Measurements from ENCODE around the gene LY6G5C.

Gene LY6G5C

GRCh38 chr6:31660381-31661261 is 20.2 kb downstream of the LY6G5C start, which contains the start of gene C6orf47:
Gene C6orf47, minus strand, starts transcription at chr6:31660778. Its CDS starts 831 bp downstream, at chr6:31659947.
- DNase-seq: peak; percentile 78

GRCh38 chr6:31659649-31660380 is 21.1 kb downstream of the LY6G5C start:
- peak; percentile 39 for DNase-seq

- DNase-seq: no peak
Measured at GRCh38 chr6:31658983-31659648, 21.8 kb downstream of the LY6G5C start.

GRCh38 chr6:31658158-31658688 is 22.6 kb downstream of the LY6G5C start:
- no peak for DNase-seq

GRCh38 chr6:31657406-31658157 is 23.3 kb downstream of the LY6G5C start:
- peak; percentile 43 for DNase-seq

GRCh38 chr6:31655349-31656237 is 25.3 kb downstream of the LY6G5C start, which contains the start of gene APOM:
Gene APOM, plus strand, starts transcription at chr6:31655894. Its CDS starts 73 bp downstream, at chr6:31655967.
- no peak for DNase-seq

GRCh38 chr6:31654574-31655348 is 26.1 kb downstream of the LY6G5C start:
- no peak for DNase-seq

GRCh38 chr6:31652925-31653724 is 27.7 kb downstream of the LY6G5C start:
- no peak for DNase-seq

- no peak for DNase-seq
Measured at GRCh38 chr6:31651602-31652191, 29.2 kb downstream of the LY6G5C start.

- DNase-seq: no peak
Measured at GRCh38 chr6:31645325-31645724, 35.5 kb downstream of the LY6G5C start.

GRCh38 chr6:31643818-31644454 is 36.9 kb downstream of the LY6G5C start:
- DNase-seq: no peak

GRCh38 chr6:31642798-31643570 is 37.9 kb downstream of the LY6G5C start:
- DNase-seq: no peak

- DNase-seq: no peak
Measured at GRCh38 chr6:31641370-31641769, 39.5 kb downstream of the LY6G5C start.

- no peak for DNase-seq
Measured at GRCh38 chr6:31640612-31641011, 40.3 kb downstream of the LY6G5C start.

GRCh38 chr6:31639449-31639861 is 41.4 kb downstream of the LY6G5C start:
- DNase-seq: no peak

GRCh38 chr6:31639043-31639442 is 41.8 kb downstream of the LY6G5C start:
- DNase-seq: no peak

Measured in CD4-positive, alpha-beta T cell treated with Interleukin-17A for 1 hour (primary cell).